ENCODE measurements around the gene TFF1.

Gene TFF1

GRCh38 chr21:42349420-42350317, 16.7 kb downstream of the TFF1 start:
- Histone ChIP-seq H3K36me3 (no peaks in the 10 kb centered on the region), H3K9me3 (no peaks in the 10 kb centered on the region), H3K27ac (no peak overlapping the region), H3K4me3 (ENCODE audit: low read depth in 1 of 2, low read length in 1 of 2) (no peak overlapping the region), H3K4me1 (ENCODE audit: control insufficient read depth in 1 of 2, insufficient read depth in 1 of 2, low read depth in 1 of 2, low read length in 1 of 2) (no peaks in the 10 kb centered on the region), H3K27me3 (no peaks in the 10 kb centered on the region)
- TF ChIP-seq CTCF (IDR thresholded peaks at IDR 0.05): no peak

GRCh38 chr21:42348762-42349161, 17.6 kb downstream of the TFF1 start:
- H3K27ac ChIP-seq: no peak overlapping the region
- H3K4me1 ChIP-seq (ENCODE audit: control insufficient read depth in 1 of 2, insufficient read depth in 1 of 2, low read depth in 1 of 2, low read length in 1 of 2): no peaks in the 10 kb centered on the region
- H3K9me3 ChIP-seq: no peaks in the 10 kb centered on the region
- TF ChIP-seq CTCF (IDR thresholded peaks at IDR 0.05): no peak
- no peak overlapping the region for H3K4me3 ChIP-seq (ENCODE audit: low read depth in 1 of 2, low read length in 1 of 2)
- no peaks in the 10 kb centered on the region for H3K27me3 ChIP-seq
- no peaks in the 10 kb centered on the region for H3K36me3 ChIP-seq

DNA sequence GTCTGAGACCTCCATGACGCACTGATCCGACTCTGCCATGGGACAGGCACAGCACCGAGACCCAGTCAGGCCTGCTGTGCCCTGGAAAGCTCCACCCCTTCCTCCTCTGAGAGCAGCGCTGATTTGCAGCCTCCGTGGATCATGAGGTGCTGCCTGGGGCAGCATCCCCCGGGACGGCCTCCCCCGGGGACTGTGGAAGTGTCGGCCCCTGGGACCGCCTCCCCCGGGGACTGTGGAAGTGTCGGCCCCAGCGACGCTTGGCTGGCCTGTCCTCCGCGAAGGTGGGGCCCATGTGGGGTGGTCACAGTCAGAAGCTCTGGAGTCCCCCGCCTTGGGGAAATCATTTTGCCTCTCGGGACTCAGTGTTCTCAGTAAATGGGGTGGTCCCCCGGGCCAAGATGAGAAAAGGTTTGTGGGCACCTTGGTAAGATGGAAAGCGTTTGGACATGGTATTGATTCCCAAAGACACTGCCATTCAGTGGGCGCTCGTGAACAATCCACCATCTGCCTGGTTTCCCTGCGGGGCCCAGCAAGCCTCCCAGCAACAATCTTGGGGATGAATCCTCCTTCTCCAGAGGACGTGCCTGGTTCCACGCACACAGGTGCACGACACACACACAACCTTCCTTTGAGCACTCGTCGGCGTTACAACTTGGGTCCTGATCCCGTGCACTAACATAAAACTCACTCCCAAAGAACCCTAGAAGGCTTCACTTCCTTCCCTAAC, 18.6 kb downstream of the TFF1 start:
- no peaks in the 10 kb centered on the region for H3K27me3 ChIP-seq
- no peaks in the 10 kb centered on the region for H3K36me3 ChIP-seq
- TF ChIP-seq CTCF (IDR thresholded peaks at IDR 0.05): no peak
- H3K4me1 ChIP-seq (ENCODE audit: control insufficient read depth in 1 of 2, insufficient read depth in 1 of 2, low read depth in 1 of 2, low read length in 1 of 2): no peaks in the 10 kb centered on the region
- no peaks in the 10 kb centered on the region for H3K9me3 ChIP-seq
- no peak overlapping the region for H3K4me3 ChIP-seq (ENCODE audit: low read depth in 1 of 2, low read length in 1 of 2)
- no peak overlapping the region for H3K27ac ChIP-seq

DNA sequence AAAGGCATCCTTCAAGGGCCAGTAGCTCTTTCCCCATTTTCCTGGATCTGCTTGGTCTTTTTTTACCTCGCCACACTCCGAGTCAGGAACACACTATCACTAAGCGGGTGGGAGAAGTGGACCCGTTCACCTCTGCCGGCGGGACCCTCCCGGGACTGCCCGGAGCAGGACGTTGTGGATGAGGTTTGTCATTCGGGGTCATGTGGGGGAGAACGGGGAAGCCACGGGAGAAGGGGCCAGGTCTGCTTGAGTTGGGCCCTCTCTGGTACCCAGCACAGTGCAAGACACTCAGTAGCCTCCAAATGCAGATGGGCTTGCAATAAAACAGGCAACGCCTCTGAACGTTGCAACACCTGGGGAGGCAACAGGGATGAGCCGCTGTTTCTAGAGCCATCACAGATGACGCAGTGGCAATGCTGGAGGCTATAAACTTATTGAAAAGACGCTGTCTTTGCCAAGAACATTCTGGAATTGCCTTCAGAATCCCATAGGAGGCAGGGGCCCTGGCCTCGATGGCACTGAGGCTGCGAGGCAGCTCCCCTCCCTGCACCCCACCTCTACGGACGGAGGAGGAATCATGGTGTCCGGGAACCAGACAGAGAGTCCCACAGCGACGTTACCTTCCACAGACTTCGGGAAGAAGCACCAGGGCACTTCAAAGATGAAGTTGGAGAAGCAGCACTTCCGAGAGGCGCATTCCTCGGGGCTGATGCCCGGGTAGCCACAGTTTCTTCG, 19.3 kb downstream of the TFF1 start:
- Histone ChIP-seq H3K27ac (no peak overlapping the region), H3K4me1 (ENCODE audit: control insufficient read depth in 1 of 2, insufficient read depth in 1 of 2, low read depth in 1 of 2, low read length in 1 of 2) (no peaks in the 10 kb centered on the region), H3K27me3 (no peaks in the 10 kb centered on the region), H3K4me3 (ENCODE audit: low read depth in 1 of 2, low read length in 1 of 2) (no peak overlapping the region), H3K36me3 (no peaks in the 10 kb centered on the region), H3K9me3 (no peaks in the 10 kb centered on the region)
- no peak for TF ChIP-seq CTCF (IDR thresholded peaks at IDR 0.05)

- TF ChIP-seq CTCF (IDR thresholded peaks at IDR 0.05): no peak
- no peak overlapping the region for H3K27ac ChIP-seq
- no peaks in the 10 kb centered on the region for H3K27me3 ChIP-seq
- no peaks in the 10 kb centered on the region for H3K4me1 ChIP-seq (ENCODE audit: control insufficient read depth in 1 of 2, insufficient read depth in 1 of 2, low read depth in 1 of 2, low read length in 1 of 2)
- no peaks in the 10 kb centered on the region for H3K9me3 ChIP-seq
- H3K4me3 ChIP-seq (ENCODE audit: low read depth in 1 of 2, low read length in 1 of 2): no peak overlapping the region
- no peaks in the 10 kb centered on the region for H3K36me3 ChIP-seq
Measured at GRCh38 chr21:42346441-42346840, 19.9 kb downstream of the TFF1 start.
